NCI-H1694 (cell line): ENCODE data around the gene COL18A1.
"Not testable (repeated sequence)": the region's sequence is repeated elsewhere in the genome, so short reads cannot be mapped to it uniquely, and the experiment has no call there.

Source experiments
- DNase-seq: peaks from one replicate; lab custom pipeline; 2025; lab: John Stamatoyannopoulos, UW

COL18A1 gene

GRCh38 chr21:45367402-45368351, 37.3 kb upstream of the COL18A1 start:
- DNase-seq = no peak

DNA sequence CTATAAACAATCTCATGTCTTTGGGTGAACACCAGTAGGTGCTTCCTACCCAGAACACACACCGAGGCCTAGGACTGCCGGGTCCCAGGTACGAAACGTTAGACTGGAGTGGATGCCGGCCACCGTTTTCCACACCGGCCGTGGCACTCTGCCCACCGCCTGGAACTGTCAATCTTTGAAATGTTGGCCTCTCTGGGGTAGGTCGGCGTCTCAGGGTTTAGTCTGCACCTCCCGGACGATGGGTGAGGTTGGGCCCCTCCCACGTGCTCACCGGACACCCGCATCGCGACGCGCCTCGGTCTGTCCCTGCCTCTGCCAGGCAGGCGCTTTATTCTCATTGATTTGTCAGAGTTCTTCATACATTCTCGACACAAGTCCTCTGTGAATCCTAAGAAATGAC, 35.9 kb upstream of the COL18A1 start:
- not testable (repeated sequence) for DNase-seq

DNA sequence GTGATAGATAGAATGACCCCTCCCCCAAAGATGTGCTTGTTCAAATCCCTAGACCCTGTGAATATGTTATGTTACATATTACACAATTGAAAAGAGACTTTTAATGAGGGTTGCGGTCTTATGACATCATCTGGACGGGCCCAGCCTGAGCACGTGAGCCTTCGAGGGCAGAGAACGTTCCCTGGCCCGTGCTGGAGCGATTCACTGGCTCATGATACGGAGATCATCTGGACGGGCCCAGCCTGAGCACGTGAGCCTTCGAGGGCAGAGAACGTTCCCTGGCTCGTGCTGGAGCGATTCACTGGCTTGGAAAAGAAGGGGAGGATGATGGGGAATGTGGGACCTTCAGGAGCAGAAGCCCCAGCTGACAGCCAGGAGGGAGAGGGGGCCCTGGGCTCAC, 34.4 kb upstream of the COL18A1 start:
- no peak for DNase-seq

DNA sequence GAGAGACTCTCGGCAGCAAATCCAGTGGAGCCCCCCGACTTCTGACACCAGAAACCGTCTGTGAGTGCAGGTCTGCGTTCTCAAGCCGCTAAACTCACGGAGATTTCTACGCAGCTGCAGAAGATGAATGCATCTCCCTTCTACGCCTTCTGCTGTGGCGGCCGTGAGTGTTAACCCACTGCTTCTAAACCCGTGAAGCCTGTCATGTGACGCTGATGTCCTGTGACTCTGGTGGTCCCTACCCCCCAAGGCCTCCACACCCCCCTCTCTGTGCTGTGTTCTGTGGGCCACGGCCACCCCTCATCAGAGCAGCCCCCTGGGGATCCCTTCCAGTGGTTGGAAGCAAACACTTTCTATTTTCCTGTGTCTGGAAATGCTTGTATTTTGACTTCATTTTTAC, 33.9 kb upstream of the COL18A1 start:
- DNase-seq = no peak

DNA sequence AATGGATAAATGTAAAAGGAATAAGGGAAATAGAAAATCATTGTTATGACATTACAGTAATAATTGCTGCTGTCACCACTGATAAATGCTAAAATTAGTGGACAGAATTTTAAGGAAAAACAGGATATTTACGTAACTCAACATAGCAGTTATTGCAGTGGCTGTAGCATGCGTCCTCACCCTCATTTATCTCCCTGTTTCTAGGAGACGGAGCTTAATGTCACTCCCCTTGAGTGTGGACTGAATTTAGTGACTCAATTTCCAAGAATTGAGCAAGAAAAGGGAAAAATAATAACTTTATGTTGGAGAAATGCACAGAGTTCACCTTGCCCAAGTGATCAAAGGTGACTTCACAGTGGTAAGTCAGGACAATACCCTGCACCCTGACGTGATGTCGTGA, 33.3 kb upstream of the COL18A1 start:
- DNase-seq = no peak

- DNase-seq = no peak
These were observed 32.1 kb upstream of the COL18A1 start for GRCh38 chr21:45372732-45373355.

DNA sequence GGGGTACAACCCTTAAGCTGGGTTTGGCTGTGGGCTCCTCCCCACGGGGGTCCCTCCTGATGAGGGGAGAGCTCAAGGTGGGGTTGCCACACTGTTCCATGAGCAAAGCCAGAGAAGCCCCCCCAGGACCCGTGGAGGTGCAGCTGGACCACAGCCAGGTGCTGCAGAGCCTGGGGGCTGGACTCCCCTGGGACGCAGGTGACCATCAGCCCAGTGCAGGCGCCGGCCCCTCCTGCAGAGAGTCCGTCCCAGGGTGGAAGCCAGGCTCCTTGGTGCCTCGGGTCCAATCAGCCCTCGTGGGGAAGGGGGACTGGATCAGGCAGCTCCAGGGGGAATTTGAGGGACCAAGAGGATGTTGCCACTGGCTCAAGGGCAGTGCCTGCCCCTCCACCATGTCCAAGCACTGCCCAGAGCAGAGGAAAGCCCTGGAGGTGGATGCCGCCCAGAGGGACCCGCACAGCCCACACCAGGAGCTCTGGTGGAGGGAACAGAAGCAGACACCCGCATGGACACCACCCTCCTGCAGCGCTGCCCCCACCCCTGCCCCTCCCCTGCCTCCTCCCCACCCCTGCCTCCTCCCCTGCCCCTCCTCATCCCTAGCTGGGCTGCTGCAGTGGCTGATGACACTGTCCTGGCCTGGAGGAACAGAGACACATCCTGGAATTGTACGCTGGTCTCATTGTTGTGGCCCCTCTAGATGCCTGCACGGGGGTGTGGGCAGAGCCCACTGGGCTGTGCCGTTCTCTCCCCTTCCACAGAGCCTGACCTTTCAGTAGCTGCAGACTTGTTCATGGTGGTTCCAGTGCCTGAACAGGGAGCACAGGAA, 30.8 kb upstream of the COL18A1 start:
- no peak for DNase-seq

DNA sequence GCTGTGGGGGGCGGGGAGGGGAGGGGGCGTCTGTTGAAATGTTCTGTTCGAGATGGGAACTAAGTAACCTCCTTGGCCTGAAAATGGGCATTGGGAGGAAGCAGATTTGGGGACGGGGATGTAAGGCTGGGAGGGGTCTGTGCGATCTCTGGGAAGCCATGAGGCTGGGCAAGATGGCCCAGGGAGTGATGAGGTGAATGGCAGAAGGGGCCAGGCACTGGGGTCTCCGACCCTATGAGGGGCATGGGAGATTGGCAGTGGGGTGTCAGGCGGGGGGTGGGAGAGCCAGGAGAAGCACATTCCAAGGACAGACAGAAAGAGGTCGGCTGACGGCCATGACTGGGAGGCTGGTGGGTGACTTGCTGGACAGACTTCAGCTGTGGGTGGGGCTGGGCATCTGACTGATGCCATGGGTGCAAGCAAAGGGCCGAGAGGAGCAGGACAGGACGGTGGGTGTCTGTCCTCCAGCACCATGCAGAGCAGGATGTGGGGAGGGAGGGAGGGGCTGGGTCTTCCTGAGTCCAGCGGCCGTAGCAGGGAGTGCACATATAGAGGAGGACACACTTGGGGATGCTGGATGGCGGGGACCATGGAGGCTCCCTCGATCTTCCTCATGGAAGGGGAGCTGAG, 30.0 kb upstream of the COL18A1 start:
- DNase-seq = no peak

DNA sequence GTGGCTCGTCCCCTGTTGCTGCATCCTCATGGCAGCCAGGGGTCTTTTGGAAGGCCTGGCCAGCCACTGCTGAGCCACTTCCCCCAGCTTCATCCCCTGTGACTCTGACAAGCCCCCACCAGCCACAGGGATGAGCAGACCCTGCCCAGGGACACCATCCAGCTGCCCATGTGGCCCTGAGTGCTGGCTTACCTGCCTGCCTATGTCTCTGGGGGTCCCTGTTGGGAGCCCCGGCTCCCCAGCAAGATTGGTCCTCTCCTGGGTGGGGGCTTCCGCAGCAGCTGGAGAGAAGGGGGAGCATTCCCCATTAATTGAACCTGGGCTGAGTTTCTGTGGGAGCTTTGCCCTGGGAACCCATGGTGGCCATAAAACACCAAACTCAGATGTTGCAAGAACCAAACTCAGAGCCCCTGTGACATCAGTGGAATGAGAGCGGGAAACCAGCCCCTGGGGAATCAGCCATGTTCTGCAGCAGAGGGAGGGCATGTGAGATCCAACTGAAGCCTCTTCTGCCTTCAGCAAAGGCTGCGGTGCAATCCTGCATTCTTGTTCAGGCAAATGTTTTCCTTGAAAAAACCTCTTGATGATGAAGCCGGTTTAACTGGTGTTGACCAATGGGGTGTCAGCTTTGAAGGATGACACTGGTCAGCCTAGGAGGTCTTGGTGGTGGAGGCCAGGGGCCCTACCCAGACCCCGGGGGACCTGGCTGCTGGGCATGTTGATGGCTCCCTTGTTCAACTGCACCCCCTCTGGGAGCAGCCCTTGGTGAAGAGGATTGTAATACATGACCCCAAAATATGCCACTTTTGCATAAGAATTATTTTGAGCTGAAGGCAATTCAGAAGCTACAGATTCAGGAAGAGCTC, 28.3 kb upstream of the COL18A1 start:
- no peak for DNase-seq

DNA sequence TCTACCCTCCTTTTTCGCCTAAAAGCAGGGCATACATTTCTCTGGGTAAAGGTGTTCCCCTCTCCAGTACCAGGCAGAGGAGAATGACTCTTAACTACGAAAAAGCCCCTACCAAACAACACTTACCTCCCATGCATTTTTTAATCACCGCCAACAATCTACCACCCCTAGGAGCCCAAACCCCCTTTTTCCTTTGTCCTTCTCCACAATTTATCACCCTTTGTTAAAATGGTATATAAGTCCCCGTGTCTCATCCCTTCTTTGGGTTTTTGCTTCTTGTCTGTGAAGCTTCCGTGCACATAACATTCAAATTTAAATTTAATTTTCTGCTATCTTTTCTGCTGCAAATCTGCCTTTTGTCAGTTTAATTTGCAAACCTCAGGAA, 27.6 kb upstream of the COL18A1 start:
- DNase-seq = no peak

- no peak for DNase-seq
These were observed 27.1 kb upstream of the COL18A1 start for GRCh38 chr21:45377866-45378257.

DNA sequence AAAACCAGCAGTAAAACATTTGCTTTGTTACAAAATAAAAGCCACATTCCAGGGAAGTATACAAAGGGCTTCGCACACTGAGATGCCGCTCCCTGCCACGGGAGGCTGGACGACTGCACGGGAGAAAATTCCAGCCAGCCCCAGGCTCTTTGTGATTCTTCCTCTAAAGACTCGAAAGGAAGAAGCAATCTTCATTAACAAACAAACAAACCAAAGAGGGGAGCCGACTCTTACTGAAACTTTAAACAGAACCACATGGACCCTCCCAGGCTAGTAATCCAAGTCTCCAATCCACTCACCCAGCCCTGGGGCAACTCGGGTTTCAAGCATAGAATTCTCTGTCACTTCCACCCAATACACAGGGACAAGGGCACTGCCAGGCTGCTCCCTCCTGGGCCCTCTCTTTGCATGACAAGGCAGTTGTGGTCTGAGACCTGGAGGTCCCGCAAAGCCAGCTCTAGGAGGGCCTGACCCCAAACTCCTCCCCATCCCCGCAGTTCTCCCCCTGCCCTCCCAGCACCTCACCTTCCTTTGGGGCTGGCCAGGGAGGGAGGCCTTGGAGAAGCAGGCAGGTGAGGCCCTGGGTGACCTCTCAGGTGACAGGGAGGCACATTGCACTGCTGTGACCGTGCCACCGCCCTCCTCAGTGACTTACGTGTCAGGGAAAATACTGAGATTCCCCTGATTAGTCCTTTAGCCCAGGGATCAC, 26.6 kb upstream of the COL18A1 start:
- DNase-seq = no peak

DNA sequence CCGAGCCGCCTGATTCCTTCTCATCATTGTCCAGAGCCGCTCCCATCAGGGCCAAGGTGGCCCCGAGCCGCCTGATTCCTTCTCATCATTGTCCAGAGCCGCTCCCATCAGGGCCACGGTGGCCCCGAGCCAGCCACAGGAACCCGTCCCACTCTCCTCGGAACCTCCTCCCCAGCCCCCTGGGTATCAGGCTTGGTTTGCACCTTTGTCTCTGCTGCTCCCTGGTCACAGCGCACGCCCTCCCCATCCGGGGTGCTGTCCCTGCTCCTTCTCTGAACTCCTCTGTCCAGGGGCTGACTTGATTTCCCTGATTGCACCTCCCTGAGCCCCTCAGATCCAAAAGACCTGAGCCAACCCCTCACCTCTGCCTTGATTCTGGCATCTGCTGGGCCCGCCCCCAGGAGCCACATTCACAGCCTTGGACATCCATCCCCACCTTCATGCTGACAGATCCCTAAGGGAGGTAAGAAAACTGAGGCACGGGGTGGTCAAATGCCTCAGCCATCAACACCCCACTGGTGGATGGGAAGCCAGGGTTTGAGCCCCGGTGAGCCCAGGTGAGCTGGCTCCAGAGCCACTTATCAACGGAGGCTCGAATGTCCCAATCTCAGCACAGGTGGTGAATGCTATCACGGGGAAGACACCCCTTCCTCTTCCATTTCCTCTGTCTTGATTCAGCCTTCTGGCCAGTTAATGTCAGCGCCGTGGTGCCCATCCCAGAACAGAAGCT, 25.6 kb upstream of the COL18A1 start:
- no peak for DNase-seq

DNA sequence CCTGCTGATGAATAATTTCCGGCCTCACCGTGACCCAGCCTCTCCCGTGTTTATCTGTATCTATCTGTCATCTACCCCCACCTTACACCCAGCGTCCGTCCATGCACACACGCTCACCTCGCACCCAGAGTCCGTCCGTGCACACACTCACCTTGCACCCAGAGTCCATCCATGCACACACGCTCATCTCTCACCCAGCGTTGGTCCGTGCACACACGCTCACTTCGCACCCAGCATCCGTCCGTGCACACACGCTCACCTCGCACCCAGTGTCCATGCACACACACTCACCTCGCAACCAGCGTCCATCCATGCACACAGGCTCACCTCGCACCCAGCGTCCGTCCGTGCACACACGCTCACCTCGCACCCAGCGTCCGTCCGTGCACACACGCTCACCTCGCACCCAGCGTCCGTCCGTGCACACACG, 25.0 kb upstream of the COL18A1 start:
- no peak for DNase-seq

DNA sequence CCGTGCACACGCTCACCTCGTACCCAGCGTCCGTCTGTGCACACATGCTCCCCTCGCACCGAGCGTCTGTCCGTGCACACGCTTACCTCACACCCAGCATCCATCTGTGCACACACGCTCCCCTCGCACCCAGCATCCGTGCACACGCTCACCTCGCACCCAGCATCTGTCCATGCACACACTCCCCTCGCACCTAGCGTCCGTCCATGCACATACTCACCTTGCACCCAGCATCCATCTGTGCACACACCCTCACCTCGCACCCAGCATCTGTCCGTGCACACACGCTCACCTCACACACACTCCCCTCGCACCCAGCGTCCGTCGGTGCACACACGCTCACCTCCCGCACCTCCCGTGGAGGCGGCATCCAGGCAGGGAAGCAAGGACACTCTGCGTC, 24.4 kb upstream of the COL18A1 start:
- DNase-seq = no peak

GRCh38 chr21:45381036-45381787, 23.8 kb upstream of the COL18A1 start:
- DNase-seq = no peak

DNA sequence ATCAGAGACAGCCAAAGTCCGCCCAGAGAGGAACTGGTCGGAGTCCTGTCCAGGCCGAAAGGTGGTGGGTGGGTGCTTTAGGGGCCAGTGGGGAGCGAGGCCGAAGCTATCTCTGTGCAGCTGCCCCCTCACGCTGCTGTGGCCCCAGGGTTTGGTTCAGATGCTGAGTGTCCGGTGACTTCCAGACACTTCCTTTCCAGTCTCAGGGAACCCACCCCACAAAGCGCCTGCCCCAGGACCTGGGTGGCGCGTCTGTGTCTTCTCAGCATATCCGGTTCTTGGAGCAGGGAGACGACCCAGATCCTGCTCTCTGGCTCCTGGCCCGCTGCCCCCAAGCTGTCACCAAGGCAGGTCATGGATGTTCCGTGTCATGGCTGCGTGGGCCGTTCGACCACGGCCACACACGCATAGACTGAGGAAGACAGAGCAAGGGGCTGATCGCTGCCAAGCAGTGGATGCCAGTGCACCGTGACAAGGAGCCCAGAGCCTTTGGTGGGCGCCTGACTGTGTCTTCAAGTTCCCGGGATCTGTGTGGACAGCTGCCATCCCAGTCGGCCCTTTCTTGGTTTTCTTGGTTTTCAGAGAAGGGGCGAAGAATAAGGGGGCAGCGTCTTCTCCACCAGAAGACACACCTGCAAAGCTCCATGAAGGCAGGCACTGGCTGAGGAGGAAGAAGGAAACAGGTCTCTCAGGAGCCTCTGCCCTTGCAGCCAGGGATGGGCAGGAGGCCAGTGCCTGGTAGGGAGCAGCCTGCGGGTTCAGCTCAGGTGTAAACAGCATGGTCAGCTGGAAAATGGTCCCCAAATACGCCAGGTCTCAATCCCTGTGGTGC, 22.9 kb upstream of the COL18A1 start:
- DNase-seq = no peak

DNA sequence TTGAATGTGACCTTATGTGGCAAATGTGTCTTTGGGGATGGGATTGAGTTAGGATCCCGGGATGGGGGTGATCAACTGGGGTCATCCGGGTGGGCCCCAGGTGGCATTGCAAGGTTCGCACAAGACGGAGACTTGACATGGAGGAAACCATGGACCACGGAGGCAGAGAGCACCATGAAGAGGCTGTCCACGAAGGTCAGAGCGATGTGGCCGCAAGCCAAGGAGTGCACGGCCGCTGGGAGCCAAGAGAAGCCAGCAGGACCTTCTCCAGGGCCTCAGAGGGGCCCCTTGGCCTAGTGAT, 22.3 kb upstream of the COL18A1 start:
- no peak for DNase-seq
